K562 (cell line): ENCODE measurements around the gene CYBB. TPM values are rescaled to one million over a fixed set of nuclear protein-coding genes. Genes with fewer than 3 reads are reported as not detected.

Experiments used
- ARID1B ChIP-seq: fragments of 450-650 bp; IDR thresholded peaks from 2 replicates; pipeline ENCODE4 v1.6.1; 2016; ENCODE audit warnings: antibody characterized with exemption, mild to moderate bottlenecking, inconsistent platforms
- BRF1 ChIP-seq: IDR thresholded peaks from 3 replicates; pipeline ENCODE4 v1.6.1; 2011; ENCODE audit warnings: borderline replicate concordance, mild to moderate bottlenecking; ENCODE audit not compliant: insufficient read length; ENCODE audit errors: extremely low read depth
- C11orf30 ChIP-seq: fragments of 450-650 bp; IDR thresholded peaks from 2 replicates; pipeline ENCODE4 v1.6.1; 2016; ENCODE audit warnings: low read depth, mild to moderate bottlenecking
- CEBPG ChIP-seq, 3 experiments: fragments of 200-800 bp in 1 of 3; sonication (Bioruptor generic) in 1 of 3; sonication (generic) in 1 of 3; formaldehyde crosslinking in 1 of 3; IDR thresholded peaks in 2 of 3; conservative IDR thresholded peaks in 1 of 3; 2 replicates each; pipeline versions ENCODE4 v1.6.1 to v1.8.0; 2016 to 2022; ENCODE audit warnings: missing compliant biosample characterization in 2 of 3, missing genetic modification characterization in 2 of 3, mild to moderate bottlenecking in 1 of 3, missing genetic modification reagents in 1 of 3
- GATAD2A ChIP-seq: fragments of 450-650 bp; IDR thresholded peaks from 2 replicates; pipeline ENCODE4 v1.6.1; 2017
- GTF2B ChIP-seq: IDR thresholded peaks from 2 replicates; pipeline ENCODE4 v1.6.1; 2011; ENCODE audit not compliant: insufficient read length; ENCODE audit errors: extremely low read depth
- HDAC2 ChIP-seq: fragments of 450-650 bp; IDR thresholded peaks from 2 replicates; pipeline ENCODE4 v1.6.1; 2016; ENCODE audit warnings: mild to moderate bottlenecking
- HNRNPLL ChIP-seq: fragments of 200-400 bp; formaldehyde crosslinking; IDR thresholded peaks from 2 replicates; pipeline ENCODE4 v1.6.1; 2017; ENCODE audit warnings: low read length, low read depth, mild to moderate bottlenecking; ENCODE audit not compliant: poor library complexity, severe bottlenecking
- SNRNP70 ChIP-seq: fragments of 200-400 bp; formaldehyde crosslinking; optimal IDR thresholded peaks from 2 replicates; pipeline ENCODE3; 2017; ENCODE audit warnings: low read depth, low read length
- TAF7 ChIP-seq: fragments of 450-650 bp; IDR thresholded peaks from 2 replicates; pipeline ENCODE4 v1.6.1; 2016; ENCODE audit warnings: missing genetic modification characterization, missing compliant biosample characterization
- TSHZ1 ChIP-seq: fragments of 250-450 bp; sonication (Bioruptor Pico); IDR thresholded peaks from 2 replicates; pipeline ENCODE4 v1.4.0; 2020; ENCODE audit warnings: mild to moderate bottlenecking, moderate library complexity
- ZNF318 ChIP-seq, 2 experiments: fragments of 450-650 bp; IDR thresholded peaks; 2 replicates each; pipeline ENCODE4 v1.6.1; 2016; ENCODE audit warnings: mild to moderate bottlenecking in 2 of 2, borderline replicate concordance in 1 of 2, low read depth in 1 of 2, moderate library complexity in 1 of 2
- ZNF436 ChIP-seq: fragments of 250-450, 450-650 bp; sonication (Bioruptor Pico); formaldehyde crosslinking; IDR thresholded peaks from 2 replicates; pipeline ENCODE4 v1.7.0; 2020; ENCODE audit warnings: mild to moderate bottlenecking
- ZNF695 ChIP-seq: fragments of 450-650 bp; formaldehyde crosslinking; IDR thresholded peaks from 2 replicates; pipeline ENCODE4 v1.4.0; 2020; ENCODE audit warnings: mild to moderate bottlenecking, moderate library complexity
- polyA plus RNA-seq, 8 experiments: library from polyadenylated mRNA; depleted of rRNA in 4 of 8; stranded (reverse) in 5 of 8; unstranded in 3 of 8; fragments of >200 nt; fragmentation: Nextera tagmentation in 2 of 8; fragmentation: Illumina TruSeq in 1 of 8; extraction: Ambion mirVana in 2 of 8; extraction: Trizol in 1 of 8; gene quantifications; 2 replicates each; pipeline versions ENCODE4 v1.2.1 to v1.2.3, GENCODE V29; 2011 to 2014; ENCODE audit warnings: inconsistent platforms in 1 of 8, missing spikeins in 1 of 8
- total RNA-seq, 7 experiments: library from RNA; depleted of rRNA in 6 of 7; stranded (reverse); fragments of >200 nt in 6 of 7; fragmentation: Illumina TruSeq in 2 of 7; extraction: Trizol in 2 of 7; gene quantifications; 2 replicates each; pipeline versions ENCODE4 v1.2.1 to v1.2.3, GENCODE V29; 2011 to 2021; ENCODE audit warnings: low replicate concordance in 1 of 7

The CYBB gene
- total and polyA plus RNA-seq, 9 of the 15 experiments (the other 6 are each of a cell fraction or from before 2014, with no cell fraction given): 0.25 to 1.3 (median 0.74) TPM

- TF ChIP-seq TSHZ1 (CRISPR knock-in tag): no peak
- no peak for TF ChIP-seq ZNF318 (IDR thresholded peaks at IDR 0.05; ENCODE audit: borderline replicate concordance in 1 of 2, low read depth in 1 of 2)
- no peak for TF ChIP-seq SNRNP70
- TF ChIP-seq C11orf30: no peak
- TF ChIP-seq ZNF695 (CRISPR knock-in tag): no peak
- no peak for TF ChIP-seq HDAC2
- TF ChIP-seq GTF2B: no peak
- TF ChIP-seq ARID1B: no peak
- TF ChIP-seq TAF7 (tag): no peak
- peak; percentile 93 for TF ChIP-seq HNRNPLL
- 0 out of 2 replicates have a peak, but pooled peaks have one; percentile 30 for TF ChIP-seq CEBPG (CRISPR knock-in tag; IDR thresholded peaks at IDR 0.05)
- no peak for TF ChIP-seq CEBPG (tag; conservative IDR thresholded peaks at IDR 0.05 in 1 of 2, IDR thresholded peaks at IDR 0.05 in 1 of 2)
- TF ChIP-seq ZNF436: no peak
- no peak for TF ChIP-seq GATAD2A
- TF ChIP-seq BRF1: no peak
Measured at GRCh38 chrX:37846934-37847732, 67.3 kb downstream of the CYBB start, which contains the start of gene DYNLT3 (continued).
